Measurements from ENCODE around the gene KCNN1. TPM values are rescaled to one million over a fixed set of nuclear protein-coding genes. Genes with fewer than 3 reads are reported as not detected.

Gene KCNN1
- polyA plus RNA-seq, 3 donors = not detected

- peaks cover 11 to 21% of the 10 kb centered on the region in 2 donors for H3K36me3 Mint-ChIP-seq
Observed at GRCh38 chr19:17933414-17934129, 33.3 kb upstream of the KCNN1 start.

GRCh38 chr19:17936379-17936778, 30.5 kb upstream of the KCNN1 start:
- TF ChIP-seq CTCF (IDR thresholded peaks at IDR 0.05) = no peak
- Histone ChIP-seq H3K79me2 (ENCODE audit: insufficient read depth, low read length) (peaks cover 9% of the 10 kb centered on the region), H3K36me3 (replicated peaks in 1 of 2; ENCODE audit: control insufficient read depth in 1 of 2, insufficient read depth in 2 of 2, low read length in 2 of 2) (peaks cover 4 to 14% of the 10 kb centered on the region in 2 donors), H3K4me2 (replicated peaks; ENCODE audit: extremely low read depth, low read length, poor library complexity, severe bottlenecking) (no peak overlapping the region), H3K4me3 (replicated peaks in 1 of 3; ENCODE audit: low read depth in 2 of 3, low read length in 3 of 3) (no peak overlapping the region), H3K9me3 (replicated peaks in 1 of 2; ENCODE audit: control insufficient read depth in 1 of 2, insufficient read depth in 1 of 2, low read length in 2 of 2) (no peaks in the 10 kb centered on the region), H3K27me3 (ENCODE audit: control insufficient read depth in 2 of 2, insufficient read depth in 2 of 2, low read length in 2 of 2) (peaks cover 0 to 6% of the 10 kb centered on the region in 2 donors), H3K4me1 (ENCODE audit: control insufficient read depth in 1 of 2, insufficient read depth in 2 of 2, low read length in 2 of 2) (peaks cover 15 to 21% of the 10 kb centered on the region in 2 donors), H3K27ac (ENCODE audit: low read depth in 1 of 2, low read length in 2 of 2) (no peak overlapping the region), H4K20me1 (ENCODE audit: insufficient read depth, low read length) (no peaks in the 10 kb centered on the region), H2AFZ (ENCODE audit: insufficient read depth, low read depth, low read length, poor library complexity, severe bottlenecking) (no peak overlapping the region), H3K9ac (ENCODE audit: insufficient read depth, low read length, poor library complexity, severe bottlenecking) (no peak overlapping the region)
- Mint-ChIP-seq H3K4me3 (no peak overlapping the region), H3K9me3 (peaks cover 0 to 2% (median 0%) of the 10 kb centered on the region in 7 donors), H3K4me1 (peaks cover 20% of the 10 kb centered on the region), H3K36me3 (peaks cover 20 to 50% of the 10 kb centered on the region in 2 donors), H3K27ac (no peak overlapping the region), H3K27me3 (ENCODE audit: low read depth in 3 of 3) (peaks cover 5 to 6% (median 5%) of the 10 kb centered on the region in 3 donors)
- DNase-seq = no peak
- WGBS (ENCODE audit: insufficient coverage) = 95% methylated on average over 16 of the region's 21 CpGs
- intact Hi-C loops (cut with micrococcal nuclease) = loop anchor here in 1 of 2 donors (5.0 kb wide), 1 partner anchor 121 kb away; no protein-coding TSS in a partner anchor

More at GRCh38 chr19:17933414-17934129, 33.3 kb upstream of the KCNN1 start:
- DNase-seq = no peak
- TF ChIP-seq CTCF (IDR thresholded peaks at IDR 0.05) = no peak
- H3K27ac Mint-ChIP-seq = peak overlapping the region; percentile 92 to 99 (median 97)
- H3K4me1 Mint-ChIP-seq = peaks cover 20% of the 10 kb centered on the region
- Histone ChIP-seq H3K9ac (ENCODE audit: insufficient read depth, low read length, poor library complexity, severe bottlenecking) (peak overlapping the region; percentile 77), H3K27me3 (ENCODE audit: control insufficient read depth in 2 of 2, insufficient read depth in 2 of 2, low read length in 2 of 2) (peaks cover 0 to 6% of the 10 kb centered on the region in 2 donors), H3K4me1 (ENCODE audit: control insufficient read depth in 1 of 2, insufficient read depth in 2 of 2, low read length in 2 of 2) (peaks cover 15 to 21% of the 10 kb centered on the region in 2 donors), H3K9me3 (replicated peaks in 1 of 2; ENCODE audit: control insufficient read depth in 1 of 2, insufficient read depth in 1 of 2, low read length in 2 of 2) (no peaks in the 10 kb centered on the region), H2AFZ (ENCODE audit: insufficient read depth, low read depth, low read length, poor library complexity, severe bottlenecking) (peak overlapping the region; percentile 83), H3K4me2 (replicated peaks; ENCODE audit: extremely low read depth, low read length, poor library complexity, severe bottlenecking) (peak overlapping the region; percentile 90), H3K79me2 (ENCODE audit: insufficient read depth, low read length) (peaks cover 9% of the 10 kb centered on the region), H4K20me1 (ENCODE audit: insufficient read depth, low read length) (no peaks in the 10 kb centered on the region), H3K4me3 (replicated peaks in 1 of 3; ENCODE audit: low read depth in 2 of 3, low read length in 3 of 3) (peak overlapping the region; percentile 49 to 78 (median 72)), H3K27ac (ENCODE audit: low read depth in 1 of 2, low read length in 2 of 2) (peak overlapping the region; percentile 57 to 96), H3K36me3 (replicated peaks in 1 of 2; ENCODE audit: control insufficient read depth in 1 of 2, insufficient read depth in 2 of 2, low read length in 2 of 2) (peaks cover 2 to 7% of the 10 kb centered on the region in 2 donors)
- H3K4me3 Mint-ChIP-seq = peak overlapping the region; percentile 82 to 95
- 13% methylated on average over 13 of the region's 19 CpGs for WGBS (ENCODE audit: insufficient coverage)
- H3K27me3 Mint-ChIP-seq (ENCODE audit: low read depth in 3 of 3) = peaks cover 8 to 11% (median 10%) of the 10 kb centered on the region in 3 donors
- intact Hi-C loops (cut with micrococcal nuclease) = loop anchor here in 1 of 2 donors (2.0 kb wide), 1 partner anchor 75 kb away; the partner anchor contains the start of gene RPL18A
- H3K9me3 Mint-ChIP-seq = peaks cover 0 to 2% (median 0%) of the 10 kb centered on the region in 7 donors

Data from CD14-positive monocyte (primary cell).